GM19193 (cell line): ENCODE measurements around the gene TAAR9.

Experiments
- POLR2A ChIP-seq: IDR thresholded peaks from 4 replicates; pipeline ENCODE4 v1.6.1; 2011; ENCODE audit not compliant: insufficient read depth, insufficient read length; ENCODE audit errors: extremely low read depth

TAAR9 gene

DNA sequence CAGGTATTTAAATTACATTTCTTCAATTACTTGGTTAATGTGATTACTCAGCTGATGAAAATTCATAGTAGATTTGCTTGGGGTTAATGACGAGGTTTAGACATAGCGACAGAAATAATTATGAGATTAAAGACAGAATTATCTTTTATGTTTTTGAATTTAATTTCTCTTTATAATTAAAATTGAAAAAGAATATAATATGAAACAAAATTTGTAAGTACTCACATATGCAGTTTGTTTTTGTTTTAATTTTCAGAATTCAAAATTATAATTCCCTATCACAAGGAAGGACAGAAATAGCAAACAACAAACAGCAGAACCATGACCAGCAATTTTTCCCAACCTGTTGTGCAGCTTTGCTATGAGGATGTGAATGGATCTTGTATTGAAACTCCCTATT, 14.3 kb downstream of the TAAR9 start, which contains the start of gene TAAR8:
TSS of gene TAAR8 (plus strand) at position 301 of the 400 bp plus-strand sequence. CDS start at position 322, 21 bp downstream.
- TF ChIP-seq POLR2A, result no peak

DNA sequence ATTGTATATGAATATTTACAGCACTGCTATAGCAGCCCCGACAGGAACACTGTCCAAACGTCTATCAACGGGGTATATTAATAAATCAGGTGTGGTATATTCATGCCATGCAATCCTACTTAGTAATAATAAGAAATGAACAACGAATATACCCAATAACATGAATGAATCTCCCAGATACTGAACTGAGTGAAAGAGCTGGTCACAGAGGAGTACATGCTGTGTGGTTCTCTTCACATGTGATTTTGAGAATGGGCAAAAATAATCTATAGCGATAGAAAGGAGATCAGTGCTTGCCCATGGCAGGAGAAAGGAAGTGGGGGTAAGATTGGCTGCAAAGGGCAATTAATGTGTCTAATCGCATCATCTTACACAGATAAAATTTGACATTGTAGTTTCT, 28.3 kb downstream of the TAAR9 start:
- TF ChIP-seq POLR2A, result no peak

DNA sequence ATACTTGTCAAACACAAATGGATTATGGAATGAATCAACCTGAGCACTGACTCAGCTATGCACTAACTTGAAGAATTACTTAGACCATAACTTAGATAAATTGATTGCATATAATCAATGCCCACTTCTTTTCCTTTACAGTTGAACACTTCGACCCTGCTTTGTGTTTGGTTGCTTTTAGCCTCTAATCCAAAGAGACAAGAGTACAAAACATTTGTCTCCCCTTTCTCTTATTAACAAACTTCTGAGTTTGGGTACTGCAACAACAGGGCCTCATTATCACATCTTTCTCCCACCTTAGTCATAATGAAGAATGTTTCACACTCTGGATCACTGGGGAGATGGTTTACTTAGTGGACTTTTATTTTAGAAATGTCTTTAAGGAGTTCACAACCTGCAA, 29.5 kb downstream of the TAAR9 start:
- no peak for TF ChIP-seq POLR2A

DNA sequence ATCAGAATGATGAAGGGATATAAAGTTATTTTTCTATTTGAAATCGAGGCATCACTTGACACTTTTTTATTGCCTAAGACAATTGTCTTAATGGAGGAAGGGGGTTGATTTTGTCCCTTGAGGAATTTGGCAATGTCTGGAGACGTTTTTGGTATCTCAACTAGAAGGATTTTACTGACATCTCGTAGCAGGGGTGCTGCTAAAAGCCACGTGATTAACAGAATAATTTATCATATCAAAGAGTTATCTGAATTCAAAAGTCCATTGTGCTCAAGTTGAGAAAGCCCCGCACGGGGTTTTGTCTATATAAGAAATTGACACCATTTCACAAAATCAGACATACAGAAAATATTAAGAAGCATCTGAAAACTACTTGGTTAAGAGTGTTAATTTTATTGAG, 30.5 kb downstream of the TAAR9 start:
- TF ChIP-seq POLR2A, result no peak

DNA sequence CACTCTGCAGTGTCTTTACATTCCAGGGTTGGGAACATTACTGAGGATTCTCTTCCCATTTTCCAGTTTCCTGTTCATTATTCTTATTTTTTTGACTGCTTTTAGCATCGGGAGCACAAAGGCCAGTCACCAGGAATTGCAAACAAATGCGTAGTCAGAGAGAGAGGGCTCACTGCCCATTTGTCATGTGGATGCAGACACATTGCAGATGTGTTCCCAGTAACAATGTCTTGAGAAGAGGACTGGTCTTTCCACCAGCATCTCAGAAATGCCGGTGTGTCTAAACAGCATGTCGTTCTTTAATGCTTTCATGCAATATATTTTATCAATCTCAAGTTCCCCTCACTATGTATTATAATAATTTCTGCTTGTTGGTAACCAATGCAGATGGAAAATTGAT, 31.1 kb downstream of the TAAR9 start:
- no peak for TF ChIP-seq POLR2A

DNA sequence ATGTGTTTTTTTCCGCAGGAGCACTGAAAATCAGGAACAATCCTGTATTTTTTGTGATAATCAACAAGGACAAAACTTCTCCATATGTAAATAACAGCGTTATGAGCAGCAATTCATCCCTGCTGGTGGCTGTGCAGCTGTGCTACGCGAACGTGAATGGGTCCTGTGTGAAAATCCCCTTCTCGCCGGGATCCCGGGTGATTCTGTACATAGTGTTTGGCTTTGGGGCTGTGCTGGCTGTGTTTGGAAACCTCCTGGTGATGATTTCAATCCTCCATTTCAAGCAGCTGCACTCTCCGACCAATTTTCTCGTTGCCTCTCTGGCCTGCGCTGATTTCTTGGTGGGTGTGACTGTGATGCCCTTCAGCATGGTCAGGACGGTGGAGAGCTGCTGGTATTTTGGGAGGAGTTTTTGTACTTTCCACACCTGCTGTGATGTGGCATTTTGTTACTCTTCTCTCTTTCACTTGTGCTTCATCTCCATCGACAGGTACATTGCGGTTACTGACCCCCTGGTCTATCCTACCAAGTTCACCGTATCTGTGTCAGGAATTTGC, 32.2 kb downstream of the TAAR9 start, which contains the start of gene TAAR6:
TSS of gene TAAR6 (plus strand) at position 102 of the 557 bp plus-strand sequence. CDS start at position 102, 0 bp downstream.
- no peak for TF ChIP-seq POLR2A

DNA sequence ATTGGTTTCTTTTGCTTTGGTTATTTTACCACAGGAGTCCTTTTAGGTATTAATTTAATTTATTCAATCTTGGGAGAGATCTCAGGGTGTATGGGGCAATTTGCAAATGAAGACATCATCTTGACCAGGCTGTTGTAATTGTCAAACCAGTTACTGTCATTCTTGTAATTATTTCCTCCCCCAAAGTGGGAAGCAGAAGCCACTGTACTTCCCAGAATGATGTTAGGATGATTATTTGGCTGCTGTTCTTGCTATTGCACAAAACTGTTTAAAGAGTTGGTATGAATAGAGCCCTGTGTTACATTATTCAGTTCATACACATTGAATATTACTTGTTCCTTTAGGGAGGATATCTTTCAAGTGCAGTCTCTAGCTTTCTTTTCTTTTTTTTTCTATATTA, 33.7 kb downstream of the TAAR9 start:
- no peak for TF ChIP-seq POLR2A

DNA sequence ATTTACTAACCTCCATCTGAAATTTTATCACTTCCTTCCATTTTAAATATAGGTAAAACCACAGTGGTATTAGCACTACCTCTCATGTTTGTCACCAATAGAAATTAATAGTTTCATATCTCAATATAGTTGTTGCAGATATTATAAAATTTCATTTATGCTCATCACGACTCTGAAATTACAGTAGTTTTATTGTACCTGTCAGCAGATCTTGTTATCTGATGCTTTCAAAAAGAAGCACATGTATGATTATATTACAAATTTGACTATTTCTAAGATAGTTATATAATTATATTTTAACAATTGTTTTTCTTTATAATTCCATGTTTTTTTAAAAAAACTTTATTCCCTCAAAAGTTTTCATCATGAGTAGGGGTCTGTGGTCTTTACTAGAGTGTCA, 46.6 kb downstream of the TAAR9 start:
- no peak for TF ChIP-seq POLR2A

DNA sequence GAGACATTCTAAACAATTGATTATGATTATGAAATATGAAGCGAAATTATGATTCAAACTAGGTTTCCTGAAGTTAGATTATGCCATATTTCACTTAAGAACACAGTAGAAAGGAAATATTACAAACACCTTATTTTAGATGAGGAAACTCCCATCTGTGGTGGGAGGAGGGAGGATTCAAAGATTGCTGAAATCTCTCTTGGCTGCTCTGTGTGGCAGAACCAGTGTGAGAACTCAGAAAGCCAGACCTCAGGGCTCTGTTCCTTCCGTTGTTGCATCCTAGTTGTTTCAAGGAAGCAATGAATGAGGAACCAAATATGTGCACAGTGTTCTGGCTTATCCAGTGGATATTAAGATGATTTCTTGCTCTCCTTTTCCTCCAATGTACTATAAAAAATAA, 49.3 kb downstream of the TAAR9 start:
- no peak for TF ChIP-seq POLR2A
